ENCODE data around the gene SLC28A1. TPM values are rescaled to one million over a fixed set of nuclear protein-coding genes. Genes with fewer than 3 reads are reported as not detected.

Gene SLC28A1
- total and polyA plus RNA-seq, 4 donors: 0.97 to 4.1 (median 2.4) TPM

DNA sequence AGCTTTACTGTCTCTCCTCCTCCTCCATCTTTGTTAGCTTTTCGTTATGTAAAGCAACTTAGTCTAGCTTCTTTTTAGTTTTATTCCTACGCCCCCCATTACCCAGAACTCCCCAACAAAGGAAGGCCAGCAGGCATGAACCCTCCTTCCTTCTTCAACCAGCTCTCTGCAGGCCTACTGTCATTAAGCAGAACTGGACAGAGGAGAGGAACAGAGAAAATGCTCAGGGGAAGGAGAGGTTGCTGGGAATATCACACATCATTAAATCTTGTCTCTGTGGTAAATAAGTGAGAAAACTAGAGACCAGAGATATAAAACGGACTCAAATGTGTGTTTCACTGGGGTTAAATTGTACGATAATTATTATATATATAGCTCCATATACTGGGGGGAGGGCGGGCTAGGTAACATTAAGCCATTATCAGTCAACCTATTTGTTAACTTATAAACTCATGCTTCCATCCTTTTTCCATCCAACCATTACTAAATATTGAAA is 19.3 kb upstream of the SLC28A1 start:
- Histone ChIP-seq H3K9me3 (ENCODE audit: control insufficient read depth, low read length) (no peaks in the 10 kb centered on the region), H3K36me3 (ENCODE audit: control insufficient read depth in 1 of 2, insufficient read depth in 2 of 2, low read length in 1 of 2) (peaks cover 0 to 14% of the 10 kb centered on the region in 2 donors), H3K4me3 (ENCODE audit: low read length in 2 of 2) (no peak overlapping the region), H3K4me1 (ENCODE audit: control insufficient read depth in 1 of 2, insufficient read depth in 2 of 2, low read length in 2 of 2) (peaks cover 1 to 2% of the 10 kb centered on the region in 2 donors), H3K27ac (ENCODE audit: low read depth in 1 of 2, low read length in 2 of 2) (no peak overlapping the region), H3K27me3 (ENCODE audit: control insufficient read depth in 1 of 2, insufficient read depth in 2 of 2, low read length in 1 of 2) (no peaks in the 10 kb centered on the region)
- intact Hi-C loops (cut with DNase I): loop anchor here in 1 of 2 donors (10.0 kb wide), 1 partner anchor 120 kb away; the partner anchor contains the start of gene ZNF592
- DNase-seq: no peak
- ATAC-seq (ENCODE audit: low FRiP score): no peak
- WGBS, 2 donors: 80 to 85% methylated on average over 5 of the region's 5 CpGs

DNA sequence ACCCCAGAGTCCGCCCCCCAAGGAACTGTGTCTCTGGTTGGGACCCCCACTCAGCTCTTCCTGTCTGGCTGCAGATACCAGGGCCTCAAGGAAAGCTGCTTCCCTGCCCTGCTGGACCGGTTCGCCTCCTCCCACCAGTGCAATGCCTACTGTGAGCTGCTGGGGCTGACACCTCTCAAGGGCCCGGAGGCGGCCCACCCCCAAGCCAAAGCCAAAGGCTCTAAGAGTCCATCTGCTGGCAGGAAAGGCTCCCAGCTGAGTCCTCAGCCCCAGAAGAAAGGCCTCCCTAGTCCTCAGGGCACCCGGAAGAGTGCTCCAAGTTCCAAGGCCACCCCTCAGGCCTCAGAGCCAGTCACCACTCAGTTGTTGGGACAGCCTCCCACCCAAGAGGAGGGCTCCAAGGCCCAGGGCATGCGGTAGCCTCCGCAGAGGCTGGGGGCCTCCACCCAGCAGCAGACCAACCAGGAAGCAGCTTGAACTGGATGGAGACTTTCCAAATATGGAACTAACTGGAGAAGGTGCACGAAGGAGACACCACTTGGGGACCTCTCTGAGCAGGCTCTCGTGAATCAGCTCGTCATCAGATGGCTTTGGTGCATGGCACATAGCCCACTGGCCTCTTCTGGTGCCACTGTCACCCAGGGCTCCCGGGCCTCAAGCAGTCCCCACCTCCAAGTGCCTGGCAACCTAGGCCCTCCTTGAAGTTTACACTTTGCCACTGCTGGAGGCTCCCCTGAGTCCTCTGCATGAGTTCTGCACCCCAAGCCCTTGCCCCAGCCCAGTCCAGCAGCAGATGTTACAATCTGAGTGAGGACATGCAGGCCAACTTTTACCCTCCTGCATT is 16.2 kb upstream of the SLC28A1 start:
- no peaks in the 10 kb centered on the region for H3K27me3 ChIP-seq (ENCODE audit: control insufficient read depth in 1 of 2, insufficient read depth in 2 of 2, low read length in 1 of 2)
- H3K9me3 ChIP-seq (ENCODE audit: control insufficient read depth, low read length): no peaks in the 10 kb centered on the region
- H3K27ac ChIP-seq (ENCODE audit: low read depth in 1 of 2, low read length in 2 of 2): peak overlapping the region in 1 of 2 donors; percentile 1
- no peak for ATAC-seq (ENCODE audit: low FRiP score)
- WGBS, 2 donors: 85 to 86% methylated on average over 12 of the region's 12 CpGs
- H3K36me3 ChIP-seq (ENCODE audit: control insufficient read depth in 1 of 2, insufficient read depth in 2 of 2, low read length in 1 of 2): peaks cover 0 to 13% of the 10 kb centered on the region in 2 donors
- no peak overlapping the region for H3K4me3 ChIP-seq (ENCODE audit: low read length in 2 of 2)
- DNase-seq: no peak
- peaks cover 1 to 2% of the 10 kb centered on the region in 2 donors for H3K4me1 ChIP-seq (ENCODE audit: control insufficient read depth in 1 of 2, insufficient read depth in 2 of 2, low read length in 2 of 2)
- intact Hi-C loops (cut with DNase I): loop anchor here in 1 of 2 donors (10.0 kb wide), 1 partner anchor 123 kb away; the partner anchor contains the start of gene ZNF592

DNA sequence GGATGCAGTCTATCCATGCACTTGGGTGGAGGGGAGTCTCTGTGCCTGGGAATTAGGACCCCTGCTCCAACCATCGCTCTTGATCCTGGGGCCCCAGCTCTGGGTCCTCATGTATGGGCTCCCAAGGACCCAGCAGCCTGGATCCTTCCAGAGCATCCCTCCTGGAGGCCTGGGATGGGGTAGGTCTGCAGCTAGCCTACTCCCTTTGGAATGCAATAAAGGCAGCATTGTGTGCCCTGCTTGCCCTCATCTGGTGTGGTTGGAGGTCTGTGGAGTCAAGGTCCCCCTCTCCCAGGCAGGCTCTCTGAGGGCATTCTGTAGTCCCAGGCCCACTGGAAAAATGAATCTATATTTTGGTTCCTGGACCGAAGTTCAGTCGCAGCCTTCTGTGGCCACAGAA is 15.0 kb upstream of the SLC28A1 start:
- no peak for DNase-seq
- H3K4me3 ChIP-seq (ENCODE audit: low read length in 2 of 2): no peak overlapping the region
- no peaks in the 10 kb centered on the region for H3K27me3 ChIP-seq (ENCODE audit: control insufficient read depth in 1 of 2, insufficient read depth in 2 of 2, low read length in 1 of 2)
- H3K27ac ChIP-seq (ENCODE audit: low read depth in 1 of 2, low read length in 2 of 2): no peak overlapping the region
- ATAC-seq (ENCODE audit: low FRiP score): no peak
- peaks cover 0 to 10% of the 10 kb centered on the region in 2 donors for H3K36me3 ChIP-seq (ENCODE audit: control insufficient read depth in 1 of 2, insufficient read depth in 2 of 2, low read length in 1 of 2)
- intact Hi-C loops (cut with DNase I): loop anchor here in 1 of 2 donors (10.0 kb wide), 1 partner anchor 125 kb away; the partner anchor contains the start of gene ZNF592
- H3K9me3 ChIP-seq (ENCODE audit: control insufficient read depth, low read length): no peaks in the 10 kb centered on the region
- no peaks in the 10 kb centered on the region for H3K4me1 ChIP-seq (ENCODE audit: control insufficient read depth in 1 of 2, insufficient read depth in 2 of 2, low read length in 2 of 2)
- 91 to 93% methylated on average over 3 of the region's 3 CpGs for WGBS, 2 donors

DNA sequence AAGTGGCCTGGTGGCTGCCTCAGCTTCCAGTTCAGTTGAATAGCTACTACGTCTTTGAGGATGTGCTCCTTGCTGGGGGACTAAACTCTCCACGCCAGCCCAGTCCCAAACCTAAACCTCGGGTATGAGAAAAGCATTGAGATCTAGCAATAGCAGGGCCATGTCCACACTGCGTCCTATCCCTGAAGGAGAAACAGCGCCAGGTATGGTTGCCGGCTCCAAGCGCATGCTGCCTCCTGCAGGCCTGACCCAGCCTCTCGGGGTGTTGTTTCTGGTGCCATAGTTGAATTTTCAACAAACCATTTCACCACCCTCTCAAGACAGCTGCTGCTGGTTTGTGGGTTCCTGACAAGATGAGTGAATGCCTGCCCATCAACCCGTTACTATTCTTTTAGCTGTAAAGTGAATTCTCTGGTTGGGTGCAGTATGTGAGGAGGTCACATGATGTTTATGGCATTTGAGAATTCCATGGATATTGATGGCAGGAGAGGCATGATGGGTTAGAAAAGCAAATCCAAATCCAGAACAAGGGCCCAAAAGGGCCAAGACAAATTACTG is 13.0 kb upstream of the SLC28A1 start:
- H3K36me3 ChIP-seq (ENCODE audit: control insufficient read depth in 1 of 2, insufficient read depth in 2 of 2, low read length in 1 of 2): peaks cover 0 to 10% of the 10 kb centered on the region in 2 donors
- no peaks in the 10 kb centered on the region for H3K27me3 ChIP-seq (ENCODE audit: control insufficient read depth in 1 of 2, insufficient read depth in 2 of 2, low read length in 1 of 2)
- H3K9me3 ChIP-seq (ENCODE audit: control insufficient read depth, low read length): no peaks in the 10 kb centered on the region
- WGBS, 2 donors: 95% methylated on average over 9 of the region's 9 CpGs
- no peak for DNase-seq
- ATAC-seq (ENCODE audit: low FRiP score): no peak
- H3K4me1 ChIP-seq (ENCODE audit: control insufficient read depth in 1 of 2, insufficient read depth in 2 of 2, low read length in 2 of 2): peaks cover 0 to 3% of the 10 kb centered on the region in 2 donors
- intact Hi-C loops (cut with DNase I): loop anchor here in 1 of 2 donors (5.0 kb wide), 1 partner anchor 46 kb away; no protein-coding TSS in a partner anchor
- no peak overlapping the region for H3K4me3 ChIP-seq (ENCODE audit: low read length in 2 of 2)
- no peak overlapping the region for H3K27ac ChIP-seq (ENCODE audit: low read depth in 1 of 2, low read length in 2 of 2)

DNA sequence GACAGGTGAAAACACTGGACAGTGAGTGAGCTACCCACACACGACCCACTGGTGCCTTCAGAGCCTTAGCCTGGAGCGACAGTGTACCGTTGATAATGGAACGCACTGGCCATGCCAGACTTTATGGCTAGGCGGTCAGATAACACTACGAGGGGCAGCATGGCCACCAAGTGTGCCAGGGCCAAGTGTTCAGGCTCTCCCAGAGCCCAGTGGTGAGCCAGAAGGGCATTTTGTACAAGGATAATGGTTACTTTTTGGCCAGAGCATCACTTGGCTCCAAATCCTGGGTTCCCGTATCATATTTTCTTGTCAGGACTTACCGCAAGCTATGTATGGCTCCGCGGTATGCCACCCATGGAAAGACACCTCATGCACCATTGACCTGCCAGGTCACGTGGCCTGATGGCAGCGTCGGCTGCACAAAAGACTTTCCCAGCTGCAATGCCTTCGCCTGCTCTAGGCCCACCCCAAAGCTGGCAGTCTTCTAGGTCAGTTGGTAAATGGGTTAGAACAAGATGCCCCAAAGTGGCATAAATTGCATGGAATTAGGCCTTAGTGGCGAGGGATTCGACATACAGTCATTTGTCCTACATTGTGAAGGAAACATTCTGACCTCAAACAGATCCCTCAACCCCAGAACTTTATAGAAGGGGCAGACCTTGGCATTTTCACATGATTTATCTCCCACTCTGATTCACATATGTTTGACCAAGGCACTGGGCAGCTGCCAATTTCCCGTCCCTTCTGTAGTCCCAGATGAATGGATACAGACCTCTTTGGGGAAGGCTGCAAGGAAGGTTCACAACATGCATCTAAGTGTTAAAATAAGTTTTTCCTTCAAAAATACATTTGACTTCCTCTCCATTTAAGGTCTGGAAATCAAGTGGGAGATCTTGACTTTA is 12.2 kb upstream of the SLC28A1 start:
- ATAC-seq (ENCODE audit: low FRiP score): no peak
- no peak for DNase-seq
- WGBS, 2 donors: 66 to 70% methylated on average over 17 of the region's 17 CpGs
- peak overlapping the region; percentile 2 to 42 for H3K27ac ChIP-seq (ENCODE audit: low read depth in 1 of 2, low read length in 2 of 2)
- H3K9me3 ChIP-seq (ENCODE audit: control insufficient read depth, low read length): no peaks in the 10 kb centered on the region
- H3K36me3 ChIP-seq (ENCODE audit: control insufficient read depth in 1 of 2, insufficient read depth in 2 of 2, low read length in 1 of 2): peaks cover 0 to 10% of the 10 kb centered on the region in 2 donors
- no peaks in the 10 kb centered on the region for H3K27me3 ChIP-seq (ENCODE audit: control insufficient read depth in 1 of 2, insufficient read depth in 2 of 2, low read length in 1 of 2)
- intact Hi-C loops (cut with DNase I): loop anchor here in 1 of 2 donors (5.0 kb wide), 1 partner anchor 45 kb away; no protein-coding TSS in a partner anchor
- peaks cover 0 to 3% of the 10 kb centered on the region in 2 donors for H3K4me1 ChIP-seq (ENCODE audit: control insufficient read depth in 1 of 2, insufficient read depth in 2 of 2, low read length in 2 of 2)
- no peak overlapping the region for H3K4me3 ChIP-seq (ENCODE audit: low read length in 2 of 2)

DNA sequence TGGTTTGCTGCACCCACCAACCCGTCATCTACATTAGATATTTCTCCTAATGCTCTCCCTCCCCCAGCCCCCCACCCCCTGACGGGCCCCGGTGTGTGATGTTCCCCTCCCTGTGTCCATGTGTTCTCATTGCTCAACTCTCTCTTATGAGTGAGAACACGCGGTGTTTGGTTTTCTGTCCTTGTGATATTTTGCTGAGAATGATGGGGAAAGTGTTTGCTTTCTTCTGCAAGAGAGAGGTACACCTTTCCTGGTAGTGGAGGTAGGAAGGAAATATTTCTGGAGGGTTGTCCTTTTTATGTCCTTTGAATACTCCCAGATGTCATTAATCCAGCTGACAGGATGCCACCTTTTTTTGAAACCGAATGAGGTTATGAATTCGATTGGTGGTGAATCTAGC is 10.5 kb upstream of the SLC28A1 start:
- DNase-seq: no peak
- no peak overlapping the region for H3K4me3 ChIP-seq (ENCODE audit: low read length in 2 of 2)
- H3K36me3 ChIP-seq (ENCODE audit: control insufficient read depth in 1 of 2, insufficient read depth in 2 of 2, low read length in 1 of 2): peaks cover 0 to under 1% of the 10 kb centered on the region in 2 donors
- no peaks in the 10 kb centered on the region for H3K27me3 ChIP-seq (ENCODE audit: control insufficient read depth in 1 of 2, insufficient read depth in 2 of 2, low read length in 1 of 2)
- no peak for ATAC-seq (ENCODE audit: low FRiP score)
- H3K4me1 ChIP-seq (ENCODE audit: control insufficient read depth in 1 of 2, insufficient read depth in 2 of 2, low read length in 2 of 2): peaks cover 0 to 3% of the 10 kb centered on the region in 2 donors
- intact Hi-C loops (cut with DNase I): loop anchor here in 1 of 2 donors (5.0 kb wide), 1 partner anchor 43 kb away; no protein-coding TSS in a partner anchor
- WGBS, 2 donors: 25 to 32% methylated on average over 7 of the region's 7 CpGs
- no peaks in the 10 kb centered on the region for H3K9me3 ChIP-seq (ENCODE audit: control insufficient read depth, low read length)
- H3K27ac ChIP-seq (ENCODE audit: low read depth in 1 of 2, low read length in 2 of 2): no peak overlapping the region

DNA sequence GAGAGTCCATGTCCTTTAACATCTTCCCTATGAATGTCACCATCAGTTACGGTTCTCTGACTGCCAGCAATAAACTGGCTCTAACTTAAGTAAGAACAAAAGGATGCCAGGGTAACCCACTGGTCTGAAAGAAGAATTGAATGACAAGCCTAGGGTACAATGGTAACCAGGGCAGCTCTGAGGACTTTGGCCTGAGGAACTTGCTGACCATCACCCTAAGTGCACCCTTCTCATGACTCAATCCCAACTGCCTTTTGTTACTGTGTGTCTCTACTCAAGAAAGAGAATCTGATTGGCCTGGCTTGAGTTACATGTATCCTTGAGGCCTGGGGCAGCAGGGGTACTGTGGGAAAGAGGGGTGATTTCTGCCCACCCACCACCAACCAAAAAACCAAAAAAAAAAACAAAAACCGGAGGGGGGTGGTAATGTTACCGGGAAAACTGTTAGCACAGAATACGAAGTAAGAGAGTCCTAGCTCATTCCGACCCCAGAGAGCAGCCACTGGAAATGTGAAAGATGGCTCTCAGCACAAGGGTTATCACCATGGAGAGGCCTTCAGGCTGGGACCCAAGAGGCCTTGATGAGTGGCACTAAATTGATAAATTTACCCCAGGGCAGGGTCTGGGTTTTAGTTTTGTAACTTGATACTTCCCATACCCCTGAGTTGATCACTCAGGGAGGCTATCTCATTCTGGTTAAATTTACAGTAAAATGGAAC is 9.3 kb upstream of the SLC28A1 start:
- ATAC-seq (ENCODE audit: low FRiP score) (no peak), DNase-seq (no peak)
- H3K36me3 ChIP-seq (ENCODE audit: control insufficient read depth in 1 of 2, insufficient read depth in 2 of 2, low read length in 1 of 2): no peaks in the 10 kb centered on the region
- no peaks in the 10 kb centered on the region for H3K27me3 ChIP-seq (ENCODE audit: control insufficient read depth in 1 of 2, insufficient read depth in 2 of 2, low read length in 1 of 2)
- H3K27ac ChIP-seq (ENCODE audit: low read depth in 1 of 2, low read length in 2 of 2): peak overlapping the region in 1 of 2 donors; percentile 19
- H3K4me1 ChIP-seq (ENCODE audit: control insufficient read depth in 1 of 2, insufficient read depth in 2 of 2, low read length in 2 of 2): peaks cover 0 to 3% of the 10 kb centered on the region in 2 donors
- no peaks in the 10 kb centered on the region for H3K9me3 ChIP-seq (ENCODE audit: control insufficient read depth, low read length)
- no peak overlapping the region for H3K4me3 ChIP-seq (ENCODE audit: low read length in 2 of 2)
- WGBS, 2 donors: 63 to 73% methylated on average over 5 of the region's 5 CpGs
- intact Hi-C loops (cut with DNase I): loop anchor here (5.0 kb wide), 1 partner anchor 42 kb away; no protein-coding TSS in a partner anchor

All from aorta (tissue), 5 donors.